OCI-LY1 (cell line): Measurements from ENCODE around the gene TPP1.

Experiments
- CTCF ChIP-seq: fragments of 200-600 bp; sonication (generic), shearing (Covaris generic); IDR thresholded peaks from 2 replicates; pipeline ENCODE4 v1.5.1; 2017; ENCODE audit warnings: mild to moderate bottlenecking, antibody characterized with exemption, low read length, moderate library complexity, mixed read lengths
- EZH2 ChIP-seq: fragments of 200-600 bp; sonication (generic), shearing (Covaris generic); IDR thresholded peaks from 2 replicates; pipeline ENCODE4 v1.8.0; 2017; ENCODE audit warnings: borderline replicate concordance, mixed run types, mild to moderate bottlenecking, antibody characterized with exemption, low read length, moderate library complexity, mixed read lengths

- TF ChIP-seq CTCF (no peak), EZH2 (no peak)
Observed at GRCh38 chr11:6614446-6614845, 4.8 kb downstream of the TPP1 start.
